ENCODE measurements around the gene CHURC1.
A peak's percentile ranks its signal among the peaks of the same experiment; 100 is the strongest.
"Not testable (repeated sequence)": the region's sequence is repeated elsewhere in the genome, so short reads cannot be mapped to it uniquely, and the experiment has no call there.

CHURC1 gene

GRCh38 chr14:64910847-64911495 is 3.3 kb upstream of the CHURC1 start:
- DNase-seq = peak in 3 of 4 experiments; percentile 19 to 46 (median 43)

DNA sequence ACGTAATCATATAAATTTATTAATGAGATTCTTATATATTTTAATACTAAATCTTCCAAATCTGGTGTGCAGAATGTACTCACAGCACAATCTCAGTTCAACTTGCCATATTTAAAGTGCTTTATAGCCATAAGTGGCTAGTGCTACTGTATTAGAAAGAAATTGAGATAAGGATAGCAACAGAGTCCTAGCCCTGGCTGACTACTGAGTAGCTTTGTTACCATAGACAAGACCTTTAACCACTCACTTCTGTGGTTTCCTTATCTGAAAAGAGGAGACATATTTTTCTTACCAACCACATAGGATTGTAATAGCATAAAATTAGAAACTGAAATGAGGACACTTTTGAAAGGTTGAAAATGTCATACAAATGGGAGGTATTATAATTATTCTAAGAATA is 2.0 kb upstream of the CHURC1 start:
- DNase-seq = no peak

DNA sequence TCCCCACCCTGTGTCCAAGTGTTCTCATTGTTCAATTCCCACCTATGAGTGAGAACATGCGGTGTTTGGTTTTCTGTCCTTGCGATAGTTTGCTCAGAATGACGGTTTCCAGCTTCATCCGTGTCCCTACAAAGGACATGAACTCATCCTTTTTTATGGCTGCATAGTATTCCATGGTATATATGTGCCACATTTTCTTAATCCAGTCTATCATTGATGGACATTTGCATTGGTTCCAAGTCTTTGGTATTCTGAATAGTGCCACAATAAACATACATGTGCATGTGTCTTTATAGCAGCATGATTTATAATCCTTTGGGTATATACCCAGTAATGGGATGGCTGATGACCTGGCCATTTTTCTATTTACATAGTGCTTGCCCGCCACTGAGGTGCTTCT is 778 bp upstream of the CHURC1 start:
- DNase-seq = not testable (repeated sequence)

- no peak for DNase-seq
These were observed 772 bp downstream of the CHURC1 start for GRCh38 chr14:64915029-64915424.

DNA sequence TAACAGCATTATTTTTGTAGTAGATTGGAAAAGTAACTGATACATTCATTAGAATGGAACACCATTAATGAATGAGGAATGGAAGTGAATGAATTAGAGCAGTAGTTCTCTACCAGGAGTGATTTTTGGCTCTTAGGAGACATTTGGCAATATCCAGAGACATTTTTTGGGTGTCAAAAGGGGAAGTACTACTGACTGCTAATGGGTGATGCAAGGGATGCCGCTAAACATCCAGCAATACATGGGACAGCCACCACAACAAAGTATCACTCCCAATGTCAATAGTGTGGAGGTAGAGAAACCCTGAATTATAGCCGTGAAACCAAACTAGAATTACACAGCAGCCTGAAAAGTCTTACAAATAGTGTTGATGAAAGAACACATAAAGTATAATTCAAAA is 1.5 kb downstream of the CHURC1 start:
- peak; percentile 56 to 82 (median 68) for DNase-seq

GRCh38 chr14:64918216-64918615 is 4.0 kb downstream of the CHURC1 start:
- no peak for DNase-seq

GRCh38 chr14:64919215-64919614 is 5.0 kb downstream of the CHURC1 start:
- DNase-seq = no peak

- DNase-seq = no peak
These were observed 5.4 kb downstream of the CHURC1 start for GRCh38 chr14:64919618-64920017.

DNA sequence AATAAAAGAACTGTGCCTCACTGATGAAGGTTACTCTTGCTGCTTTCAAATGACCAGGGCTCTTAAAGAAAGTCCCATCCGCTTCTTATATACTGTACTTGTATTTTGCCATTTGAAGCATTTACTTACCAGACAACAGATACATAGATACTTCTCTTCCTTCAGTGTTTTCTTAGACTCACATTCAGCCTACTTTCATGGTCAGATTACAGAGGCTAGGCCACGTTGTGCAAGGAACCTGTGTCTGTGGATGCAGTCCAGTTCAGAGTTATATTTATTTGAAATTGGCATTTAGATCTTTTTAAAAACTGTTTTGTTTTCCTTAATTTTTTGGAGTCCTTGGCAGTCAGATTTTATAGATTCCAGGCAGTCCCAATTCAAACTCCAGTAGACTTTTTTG is 6.2 kb downstream of the CHURC1 start:
- DNase-seq = no peak

DNA sequence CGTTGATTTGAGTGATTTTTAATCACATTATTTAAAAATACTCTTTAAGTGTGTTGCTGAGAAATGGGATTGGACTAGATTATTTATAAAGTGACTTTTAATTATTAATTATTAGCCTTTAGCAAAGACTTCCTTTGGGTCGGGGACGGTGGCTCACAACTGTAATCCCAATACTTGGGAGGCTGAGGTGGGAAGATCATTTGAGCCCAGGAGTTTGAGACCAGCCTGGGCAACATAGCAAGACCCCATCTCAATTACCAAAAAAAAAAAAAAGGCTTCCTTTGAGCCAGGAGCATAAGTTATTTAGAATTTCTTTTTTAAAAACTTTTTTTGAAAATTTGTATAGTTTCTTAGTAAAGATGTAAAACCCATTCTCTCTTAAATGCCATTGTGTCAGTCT is 8.8 kb downstream of the CHURC1 start:
- no peak for DNase-seq

GRCh38 chr14:64926398-64926995 is 12.2 kb downstream of the CHURC1 start:
- DNase-seq = no peak

- no peak for DNase-seq
These were observed 12.8 kb downstream of the CHURC1 start for GRCh38 chr14:64927031-64927430.

GRCh38 chr14:64928239-64929013 is 14.2 kb downstream of the CHURC1 start:
- DNase-seq = no peak

- no peak for DNase-seq
These were observed 14.7 kb downstream of the CHURC1 start for GRCh38 chr14:64929014-64929359.

DNA sequence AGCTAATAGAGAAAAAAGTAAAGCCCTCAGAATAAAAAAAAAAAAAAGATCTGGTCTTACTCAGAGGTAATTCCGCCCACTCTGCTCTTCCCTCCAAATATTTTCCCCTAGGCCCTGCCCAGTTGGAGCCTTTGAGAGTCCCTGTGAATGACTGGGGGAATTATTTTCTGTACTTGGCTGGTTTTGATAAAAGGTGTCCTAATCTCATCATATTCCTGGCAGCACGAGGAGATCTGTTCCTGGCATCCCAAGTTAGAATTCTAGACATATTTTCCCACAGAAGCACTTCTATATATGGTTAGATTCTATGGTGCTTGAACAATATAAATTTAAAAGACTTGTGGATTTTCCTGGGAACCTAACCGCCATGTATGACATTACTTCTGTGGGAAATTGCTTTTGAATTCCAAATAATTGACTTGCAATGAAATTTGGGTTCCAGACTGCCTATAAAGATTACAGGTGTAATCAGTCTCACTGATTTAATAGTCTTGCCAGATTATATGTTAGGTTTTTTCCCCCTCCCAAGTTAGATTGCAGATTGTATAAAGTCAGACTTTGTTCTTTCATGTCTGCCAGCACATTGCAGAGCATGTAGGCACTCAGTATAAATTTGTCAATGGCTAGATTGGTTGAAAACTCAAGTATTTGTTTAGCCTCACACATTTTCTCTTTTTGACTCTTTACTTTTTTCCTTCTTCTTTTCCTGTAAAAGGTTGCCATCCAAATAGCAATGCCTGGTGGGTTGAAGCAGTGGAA is 16.0 kb downstream of the CHURC1 start:
- no peak for DNase-seq

DNA sequence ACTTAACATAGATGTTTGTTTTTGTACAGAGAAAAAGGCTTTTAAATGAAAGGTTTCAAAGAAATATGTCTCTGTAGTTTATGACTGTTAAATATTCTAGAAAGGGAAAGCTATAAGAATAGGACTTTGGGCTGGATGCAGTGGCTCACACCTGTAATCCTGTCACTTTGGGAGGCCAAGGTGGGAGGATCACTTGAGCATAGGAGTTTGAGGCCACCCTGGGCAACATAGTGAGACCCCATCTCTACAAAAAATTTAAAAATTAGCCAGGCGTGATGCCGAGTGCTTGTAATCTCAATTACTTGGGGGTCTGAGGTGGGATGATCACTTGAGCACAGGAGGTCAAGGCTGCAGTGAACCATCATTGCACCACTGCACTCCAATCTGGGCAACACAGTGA is 16.9 kb downstream of the CHURC1 start:
- no peak for DNase-seq

DNA sequence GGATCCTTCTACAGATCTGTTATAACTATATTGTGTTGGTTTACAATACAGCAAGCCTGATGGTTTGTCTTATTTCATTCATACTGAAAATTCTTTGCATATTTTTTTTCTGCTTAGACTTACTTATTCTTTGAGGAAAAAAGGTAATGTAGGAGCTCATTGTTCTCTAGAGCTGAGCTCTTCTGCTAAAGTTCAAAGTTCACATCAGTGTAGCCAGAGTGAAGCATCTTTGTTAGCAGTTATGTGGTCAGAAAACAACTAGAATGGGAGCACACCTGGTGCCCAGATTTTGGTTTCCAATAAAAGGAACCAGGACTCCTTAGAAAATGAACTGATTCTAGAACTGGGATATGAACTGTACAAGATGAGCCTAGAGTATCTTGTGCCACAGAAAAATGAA is 18.0 kb downstream of the CHURC1 start:
- DNase-seq = no peak

GRCh38 chr14:64934338-64934929 is 20.2 kb downstream of the CHURC1 start:
- no peak for DNase-seq

DNA sequence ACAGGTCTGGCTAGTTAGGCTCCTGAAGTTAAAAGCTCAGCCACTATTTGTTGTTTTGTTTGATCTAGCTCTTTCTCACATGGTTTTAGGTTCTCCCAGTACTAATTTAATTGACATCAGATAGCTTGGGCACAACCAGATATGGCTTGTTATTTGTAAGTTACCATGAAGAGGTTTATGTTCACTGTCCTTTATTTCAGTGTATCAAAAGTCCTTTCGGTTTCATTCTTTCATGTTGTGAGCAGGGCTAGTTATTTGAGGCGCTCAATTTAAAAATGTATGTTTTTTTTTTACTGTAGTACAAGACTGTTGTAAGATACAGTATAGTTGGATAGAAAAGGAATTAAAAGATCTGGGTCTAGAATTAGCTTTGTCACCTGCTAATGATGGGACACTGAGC is 21.3 kb downstream of the CHURC1 start:
- no peak for DNase-seq

DNA sequence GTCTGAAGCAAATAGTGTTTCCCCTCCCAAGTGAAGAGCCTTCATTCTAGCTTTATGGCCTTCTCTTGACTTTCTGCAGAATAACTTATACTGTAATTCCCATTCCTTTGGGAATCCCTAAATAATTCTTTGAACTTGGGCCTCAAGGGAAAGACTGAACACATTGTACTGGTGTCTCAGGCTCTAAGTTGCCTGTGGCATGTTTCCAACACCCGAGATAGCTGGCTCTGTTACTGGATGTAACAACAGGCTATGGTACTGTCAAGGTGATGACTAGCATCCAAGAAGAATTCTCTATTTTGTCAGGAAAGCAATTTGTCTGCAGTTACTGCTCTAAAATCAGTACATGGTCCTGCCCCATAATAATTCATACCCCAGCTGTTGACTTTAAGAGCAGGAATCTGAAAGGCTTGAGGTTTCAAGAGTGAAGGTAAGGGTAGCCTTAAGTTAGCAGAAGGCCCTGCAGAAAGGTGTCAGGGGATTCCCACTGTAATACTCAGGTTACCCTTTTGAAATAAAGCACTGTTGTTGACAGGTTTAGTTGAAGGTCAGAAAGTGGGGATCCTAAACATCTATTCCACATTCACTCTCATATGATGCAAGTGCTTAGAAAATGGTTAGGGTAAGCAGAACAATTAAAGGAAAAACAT is 23.0 kb downstream of the CHURC1 start:
- DNase-seq = no peak

- no peak for DNase-seq
These were observed 23.6 kb downstream of the CHURC1 start for GRCh38 chr14:64937821-64938193.
